GM19240 (cell line): ENCODE measurements around the gene GABRA4.

Source experiments
- DNase-seq: peaks from one replicate; pipeline ENCODE4 v3.0.0; 2011; ENCODE audit warnings: low spot score; ENCODE audit not compliant: insufficient read length

The GABRA4 gene

DNA sequence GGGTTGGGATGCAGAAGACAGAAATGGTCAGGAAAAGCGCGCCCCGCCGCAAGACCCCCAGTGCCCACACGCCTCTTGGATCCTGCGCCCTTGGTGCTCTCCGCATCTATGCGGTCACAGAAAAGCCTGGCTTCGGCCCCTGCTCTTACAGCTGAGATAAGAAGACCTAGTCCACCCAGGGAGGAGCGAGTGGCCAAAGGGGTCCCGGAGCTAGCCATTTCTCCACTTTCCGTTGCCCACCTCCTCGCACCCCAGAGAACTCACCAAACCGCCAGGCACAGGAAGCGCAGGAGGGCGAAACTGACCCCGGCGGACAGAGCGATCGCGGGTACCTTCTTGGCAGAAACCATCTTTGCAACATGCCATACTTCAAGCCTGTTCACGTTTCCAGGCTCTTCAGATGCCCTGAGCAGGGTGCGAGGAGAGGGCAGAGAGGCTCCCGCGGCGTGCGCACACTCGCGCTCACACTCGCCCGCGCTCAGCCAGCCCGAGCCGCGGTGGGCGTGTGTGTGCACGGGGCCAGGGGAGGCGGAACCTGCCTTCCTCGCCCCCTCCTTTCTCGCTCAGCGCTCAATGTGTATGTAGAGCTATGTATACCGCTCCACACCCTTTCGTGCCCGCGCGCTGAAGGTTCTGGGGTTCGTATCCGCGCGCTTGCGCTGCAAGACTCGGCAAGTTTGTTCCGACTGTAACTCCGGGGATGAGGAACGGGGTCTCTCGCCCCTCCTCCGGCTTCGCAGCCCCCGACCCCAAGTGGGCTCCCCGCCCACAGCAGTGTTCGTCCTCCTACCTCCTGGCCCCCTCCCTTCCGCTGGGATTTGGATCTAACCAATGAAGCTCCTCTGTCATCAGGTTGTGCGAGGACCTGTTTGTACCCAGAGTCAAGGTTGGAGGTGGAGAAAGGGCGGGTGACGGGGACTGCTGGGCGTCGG lies at the start of gene GABRA4:
GABRA4 (minus strand) TSS at position 507 of the 932 bp plus-strand sequence; CDS start at position 350, 157 bp downstream.
- DNase-seq: no peak

DNA sequence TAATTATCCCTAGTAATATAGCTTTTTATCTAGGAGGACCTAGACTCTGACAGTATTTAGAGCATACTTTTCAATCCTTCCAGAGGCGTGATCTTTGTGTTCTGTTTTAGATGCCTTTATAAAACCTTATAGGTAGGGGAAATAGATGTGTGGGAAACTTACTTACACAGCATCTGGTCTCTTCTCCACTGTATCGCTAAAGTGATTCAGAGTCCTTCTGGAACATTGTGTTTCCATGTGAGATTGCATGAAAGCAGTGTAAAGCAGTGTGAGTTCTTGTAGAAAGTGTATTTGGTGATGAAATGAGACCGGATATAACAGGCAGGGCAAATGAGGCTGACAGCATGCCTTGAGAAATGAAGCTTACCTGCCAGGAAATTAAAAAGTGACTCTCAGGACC lies 47.4 kb upstream of the GABRA4 start:
- DNase-seq: no peak

DNA sequence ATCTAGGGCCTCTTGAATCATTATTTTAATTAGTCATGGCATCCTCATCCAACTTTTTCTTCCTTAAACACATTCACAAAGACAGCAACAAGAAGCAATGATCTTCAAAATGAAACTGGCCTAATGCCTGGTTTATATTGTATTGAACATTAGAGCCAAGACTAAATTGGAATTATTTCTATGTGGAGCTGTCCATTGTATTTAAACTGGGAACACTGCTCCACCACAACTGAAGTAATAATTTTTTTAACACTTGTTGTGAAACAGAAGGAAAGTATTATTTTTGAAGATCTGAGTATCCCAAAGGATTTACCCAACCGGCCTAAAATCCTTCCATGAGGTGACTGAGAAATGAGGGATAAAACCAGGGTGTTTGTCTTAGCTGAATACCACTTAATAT lies 44.9 kb upstream of the GABRA4 start:
- DNase-seq: no peak

DNA sequence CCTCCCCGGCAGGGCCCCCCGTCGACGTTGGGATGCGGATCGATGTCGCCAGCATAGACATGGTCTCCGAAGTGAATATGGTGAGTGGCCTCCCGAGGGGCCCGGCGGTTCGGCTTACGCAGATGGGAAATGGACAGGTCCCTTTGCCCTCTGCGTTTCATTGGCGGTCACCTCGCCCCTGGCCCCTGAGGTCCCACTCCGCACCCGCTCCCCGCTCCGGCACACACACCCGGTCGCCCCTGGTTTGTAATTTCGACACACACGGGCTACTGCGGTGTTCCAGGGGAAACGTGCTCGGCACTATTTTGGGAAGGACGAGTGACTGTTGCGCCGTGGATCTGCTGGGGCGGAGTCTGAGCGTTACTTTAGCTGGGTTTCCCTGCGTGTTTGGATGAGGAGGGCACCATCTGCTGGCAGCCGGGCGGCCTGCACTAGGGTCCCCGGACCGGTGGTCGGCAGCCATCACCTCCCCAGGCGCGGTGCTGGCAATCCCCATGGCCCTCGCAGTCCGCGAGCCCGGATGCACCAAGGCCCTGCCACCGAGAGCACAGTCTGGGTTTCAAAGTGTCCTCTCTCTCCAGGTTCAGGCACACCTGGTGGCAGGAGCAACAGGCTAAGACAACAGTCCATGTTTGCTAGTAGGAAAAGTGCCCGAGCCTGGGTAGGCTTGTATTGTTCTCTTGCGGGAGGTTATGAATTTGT lies 39.2 kb upstream of the GABRA4 start:
- DNase-seq: no peak

DNA sequence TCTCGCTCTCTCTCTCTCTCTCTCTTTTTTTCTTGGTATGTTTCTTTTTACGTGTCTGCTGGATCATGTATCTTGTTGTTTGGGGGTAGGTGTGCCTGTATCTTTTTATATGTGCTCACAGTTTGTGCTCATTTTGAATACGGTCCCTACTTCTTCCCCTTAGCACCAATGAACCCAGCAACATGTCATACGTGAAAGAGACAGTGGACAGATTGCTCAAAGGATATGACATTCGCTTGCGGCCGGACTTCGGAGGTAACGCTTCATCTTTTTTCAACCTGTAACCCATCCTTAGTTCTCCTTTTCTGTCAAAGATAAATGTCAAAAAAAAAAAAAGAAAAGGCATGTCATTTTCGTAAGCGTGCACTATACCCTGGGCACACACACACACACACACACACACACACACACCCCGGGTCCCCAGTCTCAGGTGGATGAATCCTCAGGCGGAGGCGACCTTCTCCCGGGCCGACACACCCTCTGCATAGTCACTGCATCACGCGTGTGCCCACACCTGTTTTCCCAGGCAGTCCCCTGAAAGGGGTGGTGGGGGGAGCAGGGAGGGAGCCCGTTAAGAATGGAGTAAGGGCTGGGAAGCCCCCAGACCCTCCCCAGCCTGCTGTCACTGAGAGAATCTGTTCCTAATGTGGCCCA lies 38.5 kb upstream of the GABRA4 start:
- no peak for DNase-seq

DNA sequence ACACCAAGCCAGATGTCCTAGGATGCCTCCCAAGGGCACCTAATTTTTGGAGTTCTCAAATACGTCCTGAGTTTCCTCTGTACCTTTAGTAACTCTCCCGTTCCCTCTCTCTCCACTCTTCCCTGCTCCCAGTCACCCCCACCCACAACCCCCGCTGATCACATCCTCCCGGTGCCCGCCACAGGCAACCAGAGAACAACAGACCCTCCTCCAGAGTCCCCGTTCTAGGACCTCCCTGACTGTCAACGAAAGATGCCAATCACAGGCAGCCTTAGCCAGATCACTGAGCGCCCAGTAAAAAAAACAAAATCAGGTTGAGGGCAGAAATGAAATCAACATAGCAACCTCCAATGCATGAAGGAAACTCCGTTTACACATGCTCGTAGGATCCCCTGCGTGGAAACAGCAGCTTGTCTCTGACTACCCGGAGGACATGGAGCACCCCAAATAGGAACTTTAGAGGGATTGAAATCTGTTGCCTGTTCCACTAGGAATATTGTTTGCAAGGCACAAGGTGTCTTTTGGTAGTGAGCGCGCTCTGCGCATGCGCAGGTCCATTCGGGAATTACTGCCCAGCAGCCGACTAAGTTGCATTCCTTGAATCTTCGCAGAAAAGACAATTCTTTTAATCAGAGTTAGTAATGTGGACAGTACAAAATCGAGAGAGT lies 37.8 kb upstream of the GABRA4 start, which contains the start of gene GABRB1:
GABRB1 (plus strand) TSS at position 557 of the 668 bp plus-strand sequence.
- no peak for DNase-seq

DNA sequence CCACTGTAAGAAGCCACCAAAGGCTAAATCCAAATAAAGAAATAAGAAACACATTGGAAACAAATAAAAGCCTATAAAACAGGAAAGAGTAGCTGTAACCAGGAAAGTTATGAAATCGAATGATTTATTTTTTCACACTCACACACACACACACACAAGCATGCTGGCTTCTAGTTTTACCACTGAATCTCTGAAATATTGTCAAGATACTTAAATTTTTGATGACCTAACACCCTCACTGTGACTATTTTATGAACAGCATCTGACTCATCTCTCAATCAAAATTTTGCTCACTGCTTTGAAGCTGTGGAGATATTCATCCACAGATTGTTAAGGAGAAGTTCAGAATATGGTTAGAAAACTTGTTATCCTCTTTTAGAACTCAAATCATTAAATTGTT lies 24.1 kb upstream of the GABRA4 start:
- DNase-seq: no peak

DNA sequence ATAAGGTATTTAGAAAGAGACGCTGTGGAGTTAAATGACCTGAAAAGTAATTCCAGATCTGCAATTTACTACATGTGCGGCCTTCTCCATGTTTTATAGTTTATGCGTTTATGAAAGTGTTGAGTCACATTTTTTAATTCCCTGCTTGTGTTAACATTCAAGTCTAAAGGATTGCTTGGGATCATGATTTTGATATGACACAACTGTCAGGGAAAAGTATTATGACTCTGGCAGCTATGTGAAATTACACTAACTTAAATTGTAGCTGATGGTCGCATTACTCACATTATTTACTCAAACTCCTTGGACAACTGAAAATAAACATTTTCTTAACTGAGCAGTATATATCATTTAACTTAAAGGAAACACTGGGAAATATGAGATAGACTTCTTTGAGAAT lies 23.7 kb upstream of the GABRA4 start:
- DNase-seq: no peak

DNA sequence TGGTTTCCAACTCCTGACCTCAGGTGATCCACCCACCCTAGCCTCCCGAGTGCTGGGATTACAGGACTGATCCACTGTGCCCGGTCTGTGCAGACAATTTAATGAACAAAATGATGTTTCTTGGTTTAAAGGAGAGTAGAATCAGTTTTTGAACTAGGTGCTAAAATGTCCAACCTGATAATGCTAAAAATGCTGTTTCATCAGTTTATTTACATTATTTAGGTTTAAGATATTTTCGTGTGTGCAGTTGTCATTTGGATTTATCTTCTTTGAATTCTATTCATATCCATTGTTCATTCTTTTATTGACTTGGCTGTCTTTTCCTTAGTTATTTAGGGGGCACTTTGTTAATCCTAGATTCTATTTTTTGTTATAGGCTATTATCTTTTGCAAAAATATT lies 20.0 kb upstream of the GABRA4 start:
- no peak for DNase-seq

DNA sequence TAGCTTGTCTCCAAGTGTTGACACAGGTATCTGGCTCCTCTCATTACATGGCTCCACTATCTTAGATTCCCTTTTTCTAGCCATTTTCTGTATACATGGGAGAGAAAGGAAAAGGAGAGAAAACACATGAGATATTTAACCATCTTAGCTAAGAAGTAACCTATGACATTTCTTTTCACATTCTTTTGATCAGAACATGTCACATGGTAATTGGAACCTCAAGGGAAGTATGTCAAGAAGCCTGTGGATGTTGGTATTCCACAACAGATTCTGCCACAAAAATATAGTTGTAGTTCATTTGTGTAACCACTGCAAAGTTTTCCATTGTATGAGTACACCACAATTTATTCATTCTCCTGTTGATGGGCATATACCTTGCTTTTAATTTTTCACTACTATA lies 19.3 kb upstream of the GABRA4 start:
- no peak for DNase-seq

DNA sequence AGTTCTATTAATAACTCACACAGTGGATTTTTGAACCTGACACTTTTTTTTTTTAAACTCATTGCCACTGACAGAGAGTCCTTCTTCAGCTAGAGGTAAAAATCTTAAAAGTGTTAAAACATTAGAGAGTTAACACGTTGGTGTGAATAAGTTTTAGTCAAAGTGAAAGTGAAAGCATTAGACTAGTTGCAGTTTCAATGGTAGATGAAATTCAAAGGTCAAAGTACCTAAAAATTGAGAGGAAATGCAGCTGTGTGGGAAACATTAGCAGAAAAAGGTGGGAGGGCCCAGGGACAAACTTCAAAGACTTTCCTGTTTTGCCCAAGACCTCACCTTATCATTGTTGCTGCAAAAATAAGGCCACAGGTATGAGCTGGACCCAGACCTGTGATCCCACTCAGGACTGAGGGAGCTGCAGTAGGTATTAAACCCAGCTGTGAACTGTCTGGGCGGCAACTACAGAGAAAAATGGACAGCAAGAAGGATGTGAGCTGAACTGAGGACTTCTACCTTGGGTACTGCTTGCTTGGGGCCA lies 17.6 kb upstream of the GABRA4 start:
- DNase-seq: no peak

DNA sequence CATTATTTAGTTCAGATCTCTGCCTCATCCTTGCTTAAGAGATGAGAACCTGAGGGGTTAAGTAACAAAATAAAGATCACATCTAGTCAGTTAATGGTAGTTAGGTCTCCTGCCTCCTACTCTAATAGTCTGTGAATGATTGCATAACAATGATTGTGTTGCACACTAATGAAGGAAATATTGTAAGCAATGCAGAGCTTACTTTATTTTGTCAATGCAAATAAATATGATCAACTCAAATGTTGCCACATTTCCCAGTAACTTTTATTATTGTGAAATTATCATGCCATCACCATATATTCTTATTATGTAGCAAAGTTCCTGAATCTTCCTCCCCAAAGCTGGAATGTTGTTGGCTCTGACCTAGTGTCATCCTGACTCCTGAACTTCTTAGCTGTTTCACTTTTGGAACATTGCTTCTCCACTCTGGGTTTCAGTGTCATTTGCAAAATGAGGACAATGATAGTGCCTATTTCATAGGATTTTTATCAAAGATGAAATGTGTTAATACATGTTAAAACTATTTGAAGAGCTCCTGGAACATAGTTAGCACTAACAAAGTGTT lies 17.0 kb upstream of the GABRA4 start:
- no peak for DNase-seq

DNA sequence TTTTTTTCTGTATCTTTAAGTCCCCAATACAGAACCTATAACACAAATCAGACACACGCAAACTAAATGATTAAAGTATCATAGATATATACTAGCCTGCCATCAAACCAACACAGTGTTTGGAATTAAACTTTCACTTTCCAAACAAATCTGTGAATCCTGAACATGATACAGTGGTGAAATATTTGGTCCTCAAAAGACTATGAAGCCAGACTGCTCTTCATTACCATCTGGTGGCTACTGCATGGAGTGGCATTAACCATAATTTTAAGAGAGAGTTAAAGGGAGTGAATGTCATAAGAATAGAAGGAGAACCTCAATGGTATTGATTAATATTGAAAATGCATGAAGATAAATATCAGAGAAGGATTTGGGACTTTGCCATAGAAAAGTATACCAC lies 9.2 kb upstream of the GABRA4 start:
- DNase-seq: no peak

DNA sequence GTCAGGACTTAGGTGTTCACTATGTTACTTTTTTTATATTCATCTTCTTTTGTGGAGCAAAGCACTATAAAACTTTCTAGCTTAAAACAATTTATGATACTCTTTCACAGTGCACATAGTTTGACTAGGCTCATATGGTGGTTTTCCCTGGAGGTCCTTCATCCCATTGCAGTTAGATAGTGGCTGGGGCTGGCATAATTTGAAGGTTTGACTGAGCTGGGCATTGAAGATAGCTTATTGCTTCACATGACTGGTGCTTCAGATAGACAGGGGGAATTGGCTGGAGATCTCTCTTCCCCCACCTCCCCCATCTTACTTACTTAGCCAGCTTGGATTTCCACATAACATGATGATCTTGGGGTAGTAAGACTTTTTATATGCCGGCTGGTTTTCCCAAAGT lies 7.0 kb upstream of the GABRA4 start:
- DNase-seq: no peak

DNA sequence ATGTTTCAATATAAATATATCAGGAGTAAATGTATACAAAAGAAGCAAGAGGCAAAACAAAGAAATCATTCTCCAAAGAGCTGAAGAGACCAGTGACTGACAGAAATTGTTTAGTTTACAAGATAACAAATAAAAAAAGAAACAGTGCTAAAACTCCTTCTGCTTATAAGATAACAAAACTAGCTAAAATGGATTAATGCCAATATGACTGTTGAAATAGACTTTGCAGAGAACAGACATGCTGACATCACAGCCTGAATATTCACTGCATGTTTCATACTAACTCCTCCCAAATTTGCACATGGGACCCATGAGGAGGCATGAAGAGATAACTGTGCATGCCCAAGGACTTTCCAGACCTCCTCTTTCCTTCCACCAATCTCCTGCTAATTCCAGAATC lies 6.2 kb upstream of the GABRA4 start:
- DNase-seq: no peak

DNA sequence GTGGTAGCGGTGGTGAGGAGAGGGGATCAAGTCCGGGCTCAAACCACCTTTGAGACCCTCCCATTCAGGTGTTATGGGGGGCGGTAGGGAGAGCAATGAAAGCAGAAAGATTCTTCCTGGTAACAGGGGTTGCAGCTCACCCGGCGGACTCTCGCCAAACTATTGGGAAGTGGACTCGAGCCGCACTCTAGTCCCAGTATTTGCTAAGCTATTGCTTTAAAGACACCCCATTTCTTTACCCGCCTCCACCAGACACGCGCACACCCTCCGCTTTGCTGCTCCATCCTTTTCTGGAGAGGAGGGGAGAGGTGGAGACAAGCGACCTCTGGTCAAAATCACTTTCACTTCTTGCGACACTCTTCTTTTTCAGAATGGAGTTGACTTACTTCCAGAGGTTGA lies 625 bp upstream of the GABRA4 start:
- no peak for DNase-seq

DNA sequence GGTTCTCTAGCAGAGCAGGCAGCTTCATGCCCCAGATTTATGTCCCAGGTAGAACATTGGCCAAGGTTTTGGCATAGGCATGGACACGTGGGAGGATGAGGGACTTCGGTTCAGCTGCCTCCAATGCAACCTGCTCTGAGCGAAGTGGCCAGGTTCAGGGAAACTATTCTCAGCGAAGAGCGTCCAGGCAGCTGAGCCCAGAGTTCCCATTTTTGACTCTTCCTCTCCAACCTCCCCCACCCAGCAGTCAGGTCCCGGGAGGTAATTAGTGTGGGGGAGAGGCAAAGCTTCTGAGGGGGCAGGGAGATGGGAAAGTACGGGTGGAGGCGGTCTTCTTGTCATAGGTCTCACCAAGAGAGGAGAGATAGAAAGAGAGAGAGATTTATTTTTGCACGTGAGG lies 1.0 kb downstream of the GABRA4 start:
- DNase-seq: no peak

DNA sequence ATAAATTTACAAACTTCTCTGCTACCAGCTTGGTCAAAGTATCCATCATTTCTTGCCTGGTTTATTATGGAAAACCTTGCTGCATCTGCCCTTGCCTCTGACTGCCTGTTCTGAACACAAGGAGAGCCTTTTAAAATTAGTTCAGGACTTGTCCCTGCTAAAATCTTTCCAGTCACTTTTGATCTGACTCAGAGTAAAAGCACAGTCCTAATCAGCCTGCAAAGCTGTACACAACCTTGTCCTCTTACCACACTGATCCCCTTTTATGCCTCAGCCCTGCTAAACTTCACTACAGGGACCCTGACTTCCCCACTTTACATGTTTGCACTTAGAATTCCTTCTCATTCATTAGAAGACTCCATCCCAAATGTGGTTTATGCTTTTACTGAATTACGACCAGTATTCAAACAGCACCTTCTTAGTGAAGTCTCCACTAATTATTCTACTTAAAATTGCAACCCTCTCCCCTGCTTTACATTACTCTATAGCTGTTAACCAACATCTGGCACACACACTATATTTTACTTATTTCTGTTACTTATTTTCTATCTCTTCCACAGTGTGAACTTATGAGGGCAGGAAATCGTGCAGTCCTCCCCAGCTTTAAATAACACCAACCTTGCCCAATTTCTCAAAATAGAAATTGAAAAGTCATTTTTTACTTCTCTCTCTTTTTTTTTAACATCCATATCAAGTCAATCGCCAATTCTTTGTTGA lies 6.3 kb downstream of the GABRA4 start:
- DNase-seq: no peak

DNA sequence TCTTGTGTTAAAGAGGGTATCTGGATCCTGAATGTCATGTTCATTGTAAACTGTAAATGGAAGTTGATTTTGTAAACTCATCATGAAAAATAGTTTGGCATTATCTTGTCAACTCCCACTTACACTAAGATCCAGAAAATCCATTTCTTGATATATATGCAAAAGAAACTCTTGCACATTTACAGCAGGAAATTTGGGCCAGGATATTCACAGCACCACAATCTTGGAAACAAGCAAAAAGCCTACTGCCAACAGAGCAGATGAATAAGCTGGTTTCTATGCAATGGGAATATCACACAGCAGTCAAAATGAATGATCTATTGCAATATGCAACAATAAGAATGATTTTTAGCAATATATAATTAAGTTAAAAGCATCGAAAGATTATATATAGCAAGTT lies 8.6 kb downstream of the GABRA4 start:
- no peak for DNase-seq

DNA sequence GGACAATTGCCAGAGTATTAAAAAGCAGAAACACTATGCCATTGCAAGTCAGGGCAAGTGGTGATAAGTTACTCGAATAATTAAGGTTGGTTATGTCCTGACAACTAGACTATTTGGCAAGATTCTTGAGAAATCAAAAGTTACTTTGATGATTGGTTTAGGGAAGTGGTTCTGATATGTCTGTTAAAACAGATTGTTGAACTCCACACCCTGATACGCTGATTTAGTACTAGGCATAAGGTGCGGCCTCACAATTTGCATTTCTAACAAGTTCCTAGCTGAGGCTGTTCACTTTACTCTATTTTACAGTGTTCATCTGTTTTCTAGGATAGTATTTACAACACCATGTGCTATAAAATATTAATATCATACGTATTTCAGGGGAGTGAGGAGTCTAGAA lies 12.5 kb downstream of the GABRA4 start:
- no peak for DNase-seq
